K562 (cell line): ENCODE measurements around the gene MDK. TPM values are rescaled to one million over a fixed set of nuclear protein-coding genes. Genes with fewer than 3 reads are reported as not detected.

Source experiments
- ARID3A ChIP-seq: IDR thresholded peaks from 2 replicates; pipeline ENCODE4 v1.6.1; 2012; ENCODE audit warnings: low read depth, low read length, improper control_type of control experiment, borderline replicate concordance
- FUS ChIP-seq: fragments of 200-400 bp; formaldehyde crosslinking; optimal IDR thresholded peaks from 2 replicates; pipeline ENCODE3; 2017; ENCODE audit warnings: low read depth, low read length
- HINFP ChIP-seq: fragments of 450-650 bp; conservative IDR thresholded peaks from 2 replicates; pipeline ENCODE4 v1.6.1; 2016; ENCODE audit warnings: missing genetic modification characterization, low read depth, mild to moderate bottlenecking, control low read depth, missing compliant biosample characterization
- KAT8 ChIP-seq: fragments of 450-650 bp; IDR thresholded peaks from 2 replicates; pipeline ENCODE4 v1.6.1; 2016; ENCODE audit warnings: low read depth, mild to moderate bottlenecking
- KDM1A ChIP-seq, 2 experiments: fragments of 450-650 bp; IDR thresholded peaks; 2 replicates each; pipeline ENCODE4 v1.6.1; 2016; ENCODE audit warnings: mild to moderate bottlenecking in 2 of 2
- LARP7 ChIP-seq: fragments of 450-650 bp; IDR thresholded peaks from 2 replicates; pipeline ENCODE4 v1.6.1; 2016
- MAFG ChIP-seq: fragments of 450-650 bp; conservative IDR thresholded peaks from 2 replicates; pipeline ENCODE4 v1.6.1; 2016; ENCODE audit warnings: missing genetic modification characterization, missing compliant biosample characterization
- MCM5 ChIP-seq: fragments of 450-650 bp; IDR thresholded peaks from 2 replicates; pipeline ENCODE4 v1.6.1; 2016; ENCODE audit warnings: low read depth
- MCM7 ChIP-seq, 2 experiments: fragments of 450-650 bp; IDR thresholded peaks; 2 replicates each; pipeline ENCODE4 v1.6.1; 2016 to 2018
- MEF2D ChIP-seq: conservative IDR thresholded peaks from 2 replicates; pipeline ENCODE4 v1.6.1; 2016; ENCODE audit warnings: low read depth, missing genetic modification characterization, missing compliant biosample characterization
- NONO ChIP-seq, 2 experiments: fragments of 200-400 bp in 1 of 2; fragments of 450-650 bp in 1 of 2; formaldehyde crosslinking in 1 of 2; IDR thresholded peaks; 2 replicates each; pipeline ENCODE4 v1.6.1; 2017; ENCODE audit warnings: low read depth in 2 of 2, mild to moderate bottlenecking in 2 of 2, moderate library complexity in 2 of 2, low read length in 1 of 2
- NUFIP1 ChIP-seq: fragments of 450-650 bp; IDR thresholded peaks from 2 replicates; pipeline ENCODE4 v1.6.1; 2018; ENCODE audit not compliant: partially characterized antibody
- SAP30 ChIP-seq: fragments of 200-600 bp; sonication (generic); IDR thresholded peaks from 2 replicates; pipeline ENCODE4 v1.6.1; 2012; ENCODE audit warnings: borderline replicate concordance, low read depth, mild to moderate bottlenecking, moderate library complexity, low read length, control low read depth, inconsistent platforms; ENCODE audit not compliant: insufficient read depth, poor library complexity, severe bottlenecking
- TBL1XR1 ChIP-seq, 2 experiments: IDR thresholded peaks; 2 replicates each; pipeline ENCODE4 v1.6.1; 2012; ENCODE audit warnings: improper control_type of control experiment in 2 of 2, low read length in 2 of 2, mild to moderate bottlenecking in 1 of 2
- TEAD2 ChIP-seq: fragments of 450-650 bp; IDR thresholded peaks from 2 replicates; pipeline ENCODE4 v1.6.1; 2016; ENCODE audit warnings: missing genetic modification characterization, control low read depth, missing compliant biosample characterization
- THRAP3 ChIP-seq: fragments of 450-650 bp; IDR thresholded peaks from 2 replicates; pipeline ENCODE4 v1.6.1; 2016; ENCODE audit warnings: mild to moderate bottlenecking, inconsistent platforms, borderline replicate concordance
- YY1 ChIP-seq, 3 experiments: IDR thresholded peaks; 2 replicates each; pipeline ENCODE4 v1.6.1; 2011; ENCODE audit warnings: low read length in 2 of 3, mild to moderate bottlenecking in 2 of 3, moderate library complexity in 2 of 3, borderline replicate concordance in 1 of 3, control low read depth in 1 of 3, low read depth in 1 of 3; ENCODE audit not compliant: insufficient read depth in 3 of 3, insufficient replicate concordance in 2 of 3, control insufficient read depth in 1 of 3, insufficient read length in 1 of 3; ENCODE audit errors: extremely low read depth in 1 of 3
- ZBTB9 ChIP-seq: fragments of 450-650 bp; formaldehyde crosslinking; IDR thresholded peaks from 2 replicates; pipeline ENCODE4 v1.4.0; 2020; ENCODE audit warnings: mild to moderate bottlenecking, moderate library complexity
- ZKSCAN1 ChIP-seq: fragments of 150-350 bp; IDR thresholded peaks from 2 replicates; pipeline ENCODE4 v1.6.1; 2016; ENCODE audit warnings: low read depth, low read length
- ZNF174 ChIP-seq: fragments of 250-450 bp; sonication (Bioruptor Pico); IDR thresholded peaks from 2 replicates; pipeline ENCODE4 v1.4.0; 2020; ENCODE audit warnings: mild to moderate bottlenecking
- ZNF217 ChIP-seq: sonication (generic); formaldehyde crosslinking; IDR thresholded peaks from 2 replicates; pipeline ENCODE4 v1.8.0; 2022; ENCODE audit warnings: mild to moderate bottlenecking, missing genetic modification reagents
- ZNF274 ChIP-seq: IDR thresholded peaks from 2 replicates; pipeline ENCODE4 v1.6.1; 2011; ENCODE audit warnings: low read depth, mild to moderate bottlenecking, low read length, moderate library complexity, borderline replicate concordance
- ZNF586 ChIP-seq: fragments of 450-650 bp; formaldehyde crosslinking; conservative IDR thresholded peaks from 2 replicates; pipeline ENCODE4 v1.4.0; 2020; ENCODE audit warnings: mild to moderate bottlenecking, moderate library complexity
- ZNF644 ChIP-seq: fragments of 200-800 bp; sonication (Bioruptor generic); IDR thresholded peaks from 2 replicates; pipeline ENCODE4 v1.6.1; 2016; ENCODE audit warnings: low read depth, missing genetic modification characterization, missing compliant biosample characterization
- polyA plus RNA-seq, 8 experiments: library from polyadenylated mRNA; depleted of rRNA in 4 of 8; stranded (reverse) in 5 of 8; unstranded in 3 of 8; fragments of >200 nt; fragmentation: Nextera tagmentation in 2 of 8; fragmentation: Illumina TruSeq in 1 of 8; extraction: Ambion mirVana in 2 of 8; extraction: Trizol in 1 of 8; gene quantifications; 2 replicates each; pipeline versions ENCODE4 v1.2.1 to v1.2.3, GENCODE V29; 2011 to 2014; ENCODE audit warnings: inconsistent platforms in 1 of 8, missing spikeins in 1 of 8
- total RNA-seq, 7 experiments: library from RNA; depleted of rRNA in 6 of 7; stranded (reverse); fragments of >200 nt in 6 of 7; fragmentation: Illumina TruSeq in 2 of 7; extraction: Trizol in 2 of 7; gene quantifications; 2 replicates each; pipeline versions ENCODE4 v1.2.1 to v1.2.3, GENCODE V29; 2011 to 2021; ENCODE audit warnings: low replicate concordance in 1 of 7

Gene MDK
- total and polyA plus RNA-seq, 9 of the 15 experiments (the other 6 are each of a cell fraction or from before 2014, with no cell fraction given), result 20.7 to 700 (median 350) TPM

- TF ChIP-seq FUS (no peak), ZBTB9 (CRISPR knock-in tag) (no peak), ARID3A (no peak), KAT8 (no peak), SAP30 (no peak), TEAD2 (tag) (no peak), NONO (IDR thresholded peaks at IDR 0.05; ENCODE audit: low read depth in 2 of 2, low read length in 1 of 2) (peak in 1 of 2 experiments; percentile 92; a peak in 2 of 4 replicates), MAFG (tag) (no peak), HINFP (tag) (no peak), TBL1XR1 (IDR thresholded peaks at IDR 0.05; ENCODE audit: low read length in 2 of 2) (no peak), YY1 (IDR thresholded peaks at IDR 0.05; ENCODE audit: borderline replicate concordance in 1 of 3, control insufficient read depth in 1 of 3, extremely low read depth in 1 of 3, insufficient read depth in 3 of 3, insufficient read length in 1 of 3, insufficient replicate concordance in 2 of 3, low read depth in 1 of 3, low read length in 2 of 3) (peak in 2 of 3 experiments; percentile 5 to 37), MCM7 (IDR thresholded peaks at IDR 0.05) (no peak), ZNF174 (no peak), MEF2D (tag) (no peak), KDM1A (IDR thresholded peaks at IDR 0.05) (no peak), THRAP3 (no peak), ZNF644 (tag) (no peak; the same call in 1 of the 2 replicates), ZNF274 (no peak), MCM5 (no peak), NUFIP1 (no peak), LARP7 (peak; percentile 60; the same call in 1 of the 2 replicates), ZNF586 (no peak), ZKSCAN1 (no peak), ZNF217 (CRISPR knock-in tag) (no peak)
These were observed 34.4 kb upstream of the MDK start, which contains the start of gene DGKZ (continued) for GRCh38 chr11:46346886-46347636.
